Activated effector memory CD4-positive, alpha-beta T cell treated with Interleukin-2 at 50 U/mL for 16 hours (primary cell): ENCODE data around the gene ST8SIA1.
"Not testable (repeated sequence)": the region's sequence is repeated elsewhere in the genome, so short reads cannot be mapped to it uniquely, and the experiment has no call there.

Experiments used
- DNase-seq: peaks from one replicate; pipeline ENCODE4 v3.0.0-alpha.2; 2020

Gene ST8SIA1, protein sequence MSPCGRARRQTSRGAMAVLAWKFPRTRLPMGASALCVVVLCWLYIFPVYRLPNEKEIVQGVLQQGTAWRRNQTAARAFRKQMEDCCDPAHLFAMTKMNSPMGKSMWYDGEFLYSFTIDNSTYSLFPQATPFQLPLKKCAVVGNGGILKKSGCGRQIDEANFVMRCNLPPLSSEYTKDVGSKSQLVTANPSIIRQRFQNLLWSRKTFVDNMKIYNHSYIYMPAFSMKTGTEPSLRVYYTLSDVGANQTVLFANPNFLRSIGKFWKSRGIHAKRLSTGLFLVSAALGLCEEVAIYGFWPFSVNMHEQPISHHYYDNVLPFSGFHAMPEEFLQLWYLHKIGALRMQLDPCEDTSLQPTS

DNA sequence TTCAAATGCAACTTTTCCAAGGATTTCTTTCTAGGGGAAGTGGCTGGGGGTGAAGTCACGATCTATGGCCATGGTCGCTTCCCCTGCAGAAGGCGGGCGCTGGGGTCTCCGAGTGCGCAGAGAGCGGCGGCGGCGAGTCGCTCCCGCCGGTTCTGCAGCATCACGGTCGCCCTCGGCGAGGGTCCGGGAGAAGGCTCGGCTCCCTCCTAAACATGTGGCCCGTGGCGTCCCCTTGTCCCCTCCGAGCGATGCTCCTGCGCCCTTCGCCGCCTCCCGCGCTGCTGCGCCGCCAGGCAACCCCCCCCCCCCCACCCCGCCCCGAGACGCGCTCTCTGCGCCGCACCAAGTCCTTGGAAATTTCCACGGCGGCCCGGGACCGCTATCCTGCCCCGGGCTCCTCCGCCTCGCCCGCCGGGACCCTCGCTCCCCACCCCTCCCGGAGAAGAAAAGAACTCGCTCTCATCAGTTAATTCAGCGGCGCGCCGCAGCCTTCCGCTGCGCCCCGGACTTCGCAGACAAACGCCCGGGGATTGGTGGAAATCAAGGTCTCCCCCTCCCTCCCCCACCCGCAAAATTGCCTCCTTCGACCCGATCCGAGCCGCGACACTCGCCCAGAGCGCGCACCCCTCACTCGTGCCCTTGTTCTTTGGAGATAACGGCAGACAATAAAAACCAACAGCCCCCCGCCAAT, at the start of gene ST8SIA1:
Gene ST8SIA1, minus strand, starts transcription at position 298 of the 691 bp plus-strand sequence. CDS start 475 bp downstream, outside the sequence.
- DNase-seq: peak; percentile 68

DNA sequence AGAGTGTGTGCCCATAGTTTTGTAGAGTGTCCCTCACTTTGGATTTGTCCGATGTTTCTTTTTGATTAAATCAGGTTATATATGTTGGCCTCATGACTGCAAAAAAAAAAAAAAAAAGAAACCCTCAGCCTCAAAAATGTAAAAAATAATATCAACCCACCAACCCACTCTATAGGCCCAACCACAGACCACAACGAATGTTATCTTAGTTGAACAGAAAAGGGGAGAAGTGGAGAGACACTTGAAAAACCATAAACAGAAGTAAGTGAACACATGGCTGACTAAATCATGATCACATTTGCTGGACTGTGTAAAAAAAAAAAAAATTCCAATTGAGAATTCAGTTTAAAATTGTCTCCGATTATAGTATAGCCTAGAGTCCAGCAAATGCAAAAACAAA, 45.5 kb upstream of the ST8SIA1 start:
- DNase-seq: no peak

- no peak for DNase-seq
Measured at GRCh38 chr12:22377731-22378496, 43.4 kb upstream of the ST8SIA1 start.

DNA sequence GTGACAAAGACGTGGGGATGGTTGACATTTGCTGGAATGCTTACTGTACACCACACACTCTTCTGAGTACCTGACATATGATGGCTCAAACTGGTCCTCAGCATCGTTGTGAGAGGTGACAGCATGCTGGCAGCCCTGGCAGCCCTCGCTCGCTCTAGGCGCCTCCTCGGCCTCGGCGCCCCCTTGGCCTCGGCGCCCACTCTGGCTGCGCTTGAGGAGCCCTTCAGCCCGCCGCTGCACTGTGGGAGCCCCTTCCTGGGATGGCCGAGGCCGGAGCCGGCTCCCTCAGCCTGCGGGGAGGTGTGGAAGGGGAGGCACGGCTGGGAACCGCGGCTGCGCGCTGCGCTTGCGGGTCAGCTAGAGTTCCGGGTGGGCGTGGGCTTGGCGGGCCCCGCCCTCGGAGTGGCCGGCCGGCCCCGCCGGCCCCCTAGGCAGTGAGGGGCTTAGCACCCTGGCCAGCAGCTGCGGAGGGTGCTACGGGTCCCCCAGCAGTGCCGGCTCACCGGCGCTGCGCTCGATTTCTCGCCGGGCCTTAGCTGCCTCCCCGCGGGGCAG, 42.2 kb upstream of the ST8SIA1 start:
- DNase-seq: not testable (repeated sequence)

DNA sequence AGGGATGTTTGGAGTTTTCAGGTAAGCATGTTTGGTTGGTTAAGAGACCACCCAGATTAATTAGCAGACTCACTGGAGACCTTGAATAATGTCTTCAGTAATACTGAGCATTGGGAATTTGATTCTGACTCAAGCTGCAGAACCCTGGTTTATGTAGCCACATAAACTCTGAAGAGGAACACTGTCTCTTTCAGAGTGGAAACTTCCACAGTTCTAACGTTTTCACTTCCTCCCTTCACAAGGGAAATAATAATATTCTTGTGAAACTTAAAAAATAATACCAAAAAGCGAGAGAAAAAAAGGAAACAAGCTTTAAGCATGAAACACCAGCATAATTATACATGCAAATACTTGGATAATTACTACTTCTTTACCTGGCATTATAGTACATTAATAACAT, 40.0 kb upstream of the ST8SIA1 start:
- DNase-seq: no peak

- no peak for DNase-seq
Measured at GRCh38 chr12:22372277-22372837, 37.9 kb upstream of the ST8SIA1 start.

DNA sequence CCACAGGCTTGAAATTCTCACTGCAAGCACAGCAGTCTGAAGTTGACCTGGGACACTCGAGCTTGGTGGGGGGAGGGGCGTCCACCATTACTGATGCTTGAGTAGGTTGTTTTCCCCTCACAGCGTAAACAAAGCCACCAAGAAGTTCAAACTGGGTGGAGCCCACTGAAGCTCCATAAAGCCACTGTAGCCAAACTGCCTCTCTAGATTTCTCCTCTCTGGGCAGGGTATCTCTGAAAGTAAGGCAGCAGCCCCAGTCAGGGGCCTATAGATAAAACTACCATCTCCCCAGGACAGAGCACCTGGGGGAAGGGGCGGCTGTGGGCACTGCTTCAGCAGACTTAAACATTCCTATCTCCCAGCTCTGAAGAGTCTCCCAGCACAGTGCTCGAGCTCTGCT, 31.7 kb upstream of the ST8SIA1 start:
- DNase-seq: no peak

DNA sequence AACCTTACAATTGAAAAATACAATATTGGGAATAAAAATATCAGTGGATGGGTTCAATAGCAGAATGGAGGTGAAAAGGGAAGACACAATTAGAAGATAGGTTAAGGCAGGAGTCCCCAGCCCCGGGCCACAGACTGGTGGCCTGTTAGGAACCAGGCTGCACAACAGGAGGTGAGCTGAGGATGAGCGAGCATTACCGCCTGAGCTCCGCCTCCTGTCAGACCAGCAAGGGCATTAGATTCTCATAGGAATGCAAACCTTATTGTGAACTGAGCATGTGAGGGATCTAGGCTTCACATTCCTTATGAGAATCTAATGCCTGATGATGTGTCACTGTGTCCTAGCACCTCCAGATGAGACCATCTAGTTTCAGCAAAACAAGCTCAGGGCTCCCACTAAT, 27.3 kb upstream of the ST8SIA1 start:
- no peak for DNase-seq

GRCh38 chr12:22360774-22361173, 26.3 kb upstream of the ST8SIA1 start:
- no peak for DNase-seq

DNA sequence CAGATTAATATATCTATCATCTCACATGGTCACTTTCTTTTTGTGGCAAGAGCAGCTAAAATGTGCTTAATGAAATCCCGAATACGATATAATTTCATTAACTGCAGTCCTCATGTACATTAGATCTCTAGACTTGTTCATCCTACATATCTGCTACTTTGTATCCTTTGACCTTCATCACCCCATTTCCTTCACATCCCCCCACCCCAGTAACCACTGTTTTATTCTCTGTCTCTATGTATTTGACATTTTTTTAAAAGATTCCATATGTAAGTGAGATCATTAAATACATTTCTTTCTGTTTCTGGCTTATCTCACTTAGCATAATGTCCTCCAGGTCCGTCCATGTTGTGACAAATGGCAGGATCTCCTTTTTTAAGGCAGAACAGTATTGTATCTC, 23.0 kb upstream of the ST8SIA1 start:
- no peak for DNase-seq

DNA sequence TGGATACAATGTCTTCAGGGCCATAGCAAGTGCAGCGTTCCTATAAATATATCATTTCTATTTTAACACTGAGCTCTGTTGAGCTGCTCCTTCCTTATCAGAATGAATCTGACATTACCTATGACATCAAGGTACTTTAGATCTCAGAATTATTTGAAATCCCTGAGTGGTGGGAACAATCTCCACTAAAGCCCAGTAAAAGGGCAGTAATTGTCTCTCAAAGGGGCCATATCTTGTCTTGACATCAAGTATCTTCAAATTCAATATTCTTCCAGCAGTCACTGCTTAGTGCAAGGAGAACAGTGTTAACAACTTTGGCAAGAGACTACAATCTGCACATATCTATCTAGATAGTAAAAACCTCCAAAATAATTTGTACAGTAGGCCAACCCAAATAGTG, 21.7 kb upstream of the ST8SIA1 start:
- no peak for DNase-seq

DNA sequence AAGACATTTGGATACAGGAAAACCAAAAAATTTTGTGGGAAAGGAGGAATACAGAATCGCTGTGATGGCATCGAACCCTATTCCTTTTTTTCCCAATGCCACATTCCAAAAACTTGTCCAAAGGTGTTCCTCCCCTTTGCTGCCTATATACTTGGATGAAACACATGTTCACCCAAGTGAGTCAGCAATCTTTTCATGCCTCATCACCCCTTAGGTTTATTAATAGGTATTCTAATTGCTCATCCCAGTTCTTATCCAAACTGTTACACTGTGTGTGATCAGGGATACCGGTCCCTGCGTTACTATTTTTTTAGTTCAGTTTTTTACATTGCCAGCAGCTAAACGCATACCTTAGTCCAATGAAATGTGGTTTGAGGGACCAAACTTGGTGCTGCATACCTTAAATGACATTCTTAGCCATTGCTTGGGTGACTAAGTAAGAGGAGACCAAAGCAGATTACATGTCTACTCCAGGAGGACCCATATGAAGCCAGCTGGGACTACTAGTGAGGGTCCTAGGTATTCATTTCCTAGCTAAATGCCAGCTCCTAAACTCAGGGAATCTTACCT, 20.6 kb upstream of the ST8SIA1 start:
- no peak for DNase-seq

DNA sequence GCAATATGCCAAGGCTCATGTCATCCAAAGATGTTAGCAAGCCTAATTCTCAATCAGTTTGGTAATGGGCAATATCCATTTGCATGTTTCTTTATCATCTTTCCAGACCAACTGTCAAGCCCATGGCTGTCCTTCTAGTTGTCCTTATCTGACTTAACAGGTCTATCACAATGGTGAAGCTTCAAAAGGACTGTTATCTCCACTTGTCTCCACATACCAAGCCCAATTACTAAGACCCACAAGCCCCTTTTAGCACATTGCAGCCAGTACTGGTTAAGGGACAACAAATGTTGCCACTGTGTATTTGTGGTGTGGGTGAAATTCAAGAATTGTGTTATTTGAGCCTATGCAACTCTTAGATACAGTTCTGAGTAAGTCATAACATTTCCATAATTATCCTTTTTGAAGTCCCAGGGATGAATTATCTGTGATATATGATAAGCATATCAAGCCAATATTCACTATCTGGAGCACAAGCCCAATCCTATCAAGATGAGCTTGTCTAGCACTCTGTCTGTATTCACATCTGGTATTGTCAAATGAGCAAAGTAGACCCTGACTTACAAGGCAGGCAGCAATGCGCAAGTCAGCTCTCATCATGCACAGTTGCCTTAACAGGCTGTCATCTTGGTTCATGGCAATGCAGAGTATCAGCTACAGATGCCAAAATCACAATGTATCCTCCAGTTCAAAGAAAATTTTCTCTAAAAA, 19.3 kb upstream of the ST8SIA1 start:
- no peak for DNase-seq

DNA sequence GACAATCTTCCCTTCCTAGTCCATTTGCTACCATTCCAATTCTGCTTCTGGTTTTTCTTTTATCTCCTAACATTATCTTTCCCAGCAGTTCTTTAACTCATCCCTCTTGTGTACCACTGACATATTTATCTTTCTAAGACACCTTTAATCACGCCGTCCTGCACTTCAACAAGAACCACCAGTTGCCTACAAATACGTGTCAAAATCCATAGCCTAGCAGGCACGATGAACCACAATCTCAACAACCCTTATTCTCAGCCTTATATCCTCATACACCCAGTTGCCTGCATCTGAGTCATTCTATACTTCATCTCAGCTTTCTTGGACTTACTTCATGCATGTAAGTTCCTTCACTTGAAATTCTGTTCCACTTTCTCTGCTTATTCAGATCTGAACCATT, 16.4 kb upstream of the ST8SIA1 start:
- DNase-seq: no peak

GRCh38 chr12:22348208-22348607, 13.7 kb upstream of the ST8SIA1 start:
- no peak for DNase-seq

DNA sequence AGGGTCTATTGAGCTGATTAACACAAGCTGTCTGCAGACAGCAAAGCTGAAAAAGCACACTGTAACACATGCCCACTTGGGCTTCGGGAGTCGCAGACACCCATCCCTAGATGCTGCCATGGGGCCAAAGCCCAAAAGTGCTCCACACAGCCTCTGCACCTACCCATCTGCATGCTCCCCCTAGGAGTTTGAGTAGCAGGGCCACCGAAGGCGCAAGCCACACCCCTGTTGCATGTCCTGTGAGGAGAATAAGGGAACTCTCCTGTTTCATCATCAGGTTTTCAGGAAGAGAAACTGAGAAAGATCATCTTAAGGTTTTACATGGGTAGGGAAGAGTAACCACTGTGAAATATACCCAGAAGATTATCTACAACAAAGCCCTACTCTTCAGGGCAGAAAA, 5.6 kb upstream of the ST8SIA1 start:
- DNase-seq: no peak

GRCh38 chr12:22339691-22340090, 5.2 kb upstream of the ST8SIA1 start:
- no peak for DNase-seq

DNA sequence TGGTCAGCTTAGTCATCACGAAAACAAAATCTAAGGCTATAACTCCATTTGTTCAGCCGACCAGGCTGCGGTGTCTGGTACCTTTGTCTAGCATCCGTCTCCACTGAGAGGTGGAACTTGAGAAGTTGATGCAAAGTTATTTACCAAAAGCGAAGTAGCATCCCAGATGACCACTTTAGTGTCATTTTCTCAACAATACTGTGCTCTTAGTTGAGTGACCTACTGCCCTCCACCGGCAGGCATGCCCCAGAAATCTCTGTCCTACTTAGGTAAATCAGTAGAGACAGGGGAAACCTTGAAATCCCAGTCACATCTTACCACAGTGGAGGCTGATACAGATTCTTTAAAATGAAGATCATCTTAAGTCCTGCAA, 1.3 kb upstream of the ST8SIA1 start:
- DNase-seq: no peak

DNA sequence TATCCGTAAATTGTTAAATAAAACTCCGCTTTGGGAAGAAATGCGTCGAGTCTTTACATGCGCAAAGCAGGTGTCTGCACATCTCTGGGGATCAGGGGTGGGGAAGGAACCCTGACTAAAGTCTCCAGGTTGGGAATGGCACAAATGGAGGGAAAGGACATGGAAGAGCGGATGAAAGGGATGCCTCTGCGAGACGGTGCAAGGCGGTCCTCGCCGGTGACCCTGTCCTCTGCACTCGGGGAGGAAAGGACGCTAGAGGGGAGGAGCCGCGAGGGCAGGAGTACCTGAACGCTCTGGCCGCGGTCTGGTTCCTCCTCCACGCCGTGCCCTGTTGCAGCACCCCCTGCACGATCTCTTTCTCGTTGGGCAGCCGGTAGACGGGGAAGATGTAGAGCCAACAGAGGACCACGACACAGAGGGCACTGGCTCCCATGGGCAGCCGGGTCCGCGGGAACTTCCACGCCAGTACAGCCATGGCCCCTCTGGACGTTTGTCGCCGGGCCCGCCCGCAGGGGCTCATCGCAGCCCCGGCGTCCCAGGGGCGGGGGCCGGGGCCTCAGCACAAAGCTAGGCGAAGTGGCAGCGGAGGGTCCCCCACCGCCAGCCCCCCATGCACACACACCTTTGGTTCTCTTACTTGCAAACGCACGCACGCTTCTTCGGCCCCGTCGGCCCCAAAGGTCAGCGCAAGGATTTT, 646 bp downstream of the ST8SIA1 start:
- peak; percentile 13 for DNase-seq

DNA sequence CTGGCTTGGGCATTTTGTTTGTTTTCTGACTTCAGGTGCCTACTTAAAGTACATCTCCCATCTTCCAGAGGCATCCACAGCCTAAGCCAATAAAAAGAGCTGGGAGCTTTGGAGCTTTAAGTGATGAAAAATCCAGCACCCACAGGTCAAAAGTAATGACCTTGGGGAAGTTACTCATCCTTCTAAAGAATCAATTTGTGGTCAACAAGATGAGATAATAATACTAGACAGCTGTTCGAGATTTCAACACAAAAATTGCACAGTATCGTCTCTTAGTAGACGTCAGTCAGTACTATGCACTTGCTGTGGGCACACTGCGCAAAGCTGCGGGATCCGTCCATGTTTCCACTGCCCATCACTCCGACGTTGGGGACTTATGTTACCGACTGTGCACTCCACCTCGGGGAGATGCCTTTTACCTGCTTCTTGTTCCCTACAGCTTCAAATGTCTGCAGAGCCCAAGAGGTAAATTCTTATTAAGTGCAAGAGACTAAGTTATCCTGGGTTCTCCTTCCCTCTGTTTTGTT, 1.3 kb downstream of the ST8SIA1 start:
- DNase-seq: no peak

GRCh38 chr12:22332202-22332601, 2.3 kb downstream of the ST8SIA1 start:
- no peak for DNase-seq
